Retina (tissue), 1 donor: Measurements from ENCODE around the gene KPNA1.

Experiments
- DNase-seq: peaks from one replicate; pipeline ENCODE4 v3.0.0-alpha.2; 2016

KPNA1 gene

DNA sequence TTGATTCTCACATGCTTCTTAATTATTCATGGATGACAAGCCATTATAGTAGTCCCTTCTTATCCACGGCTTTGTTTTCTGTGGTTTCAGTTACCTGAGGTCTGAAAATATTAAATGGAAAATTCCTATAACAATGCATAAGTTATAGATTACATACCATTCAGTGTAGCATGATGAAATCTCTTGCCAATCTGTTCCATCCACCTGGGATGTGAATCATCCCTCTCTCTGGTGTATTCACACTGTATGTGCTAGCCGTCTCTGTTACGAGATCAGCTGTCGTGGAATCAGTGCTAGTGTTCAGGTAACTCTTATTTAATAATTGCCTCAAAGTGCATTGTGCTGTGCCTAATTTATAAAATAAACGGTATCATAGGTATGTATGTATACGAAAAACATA, 104.1 kb downstream of the KPNA1 start:
- no peak for DNase-seq

DNA sequence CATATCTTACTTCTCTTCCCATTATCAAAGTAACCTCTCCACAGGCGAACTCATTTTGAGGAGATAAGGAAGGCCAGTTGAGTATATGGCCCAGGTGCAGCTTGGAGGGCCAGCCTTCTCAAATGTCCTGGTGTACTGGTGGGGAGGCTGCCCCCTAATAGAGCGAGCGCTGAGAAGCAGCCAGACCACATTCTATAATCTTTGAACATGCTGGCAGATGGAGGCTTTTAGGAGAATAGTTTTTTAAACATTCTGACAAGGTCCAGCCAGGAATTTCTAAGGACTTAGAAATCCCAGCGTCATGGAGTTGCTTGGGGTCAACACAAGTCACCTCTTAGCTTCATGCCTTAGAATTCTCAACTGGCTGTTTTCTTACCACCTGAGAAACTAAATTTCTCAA, 104.6 kb downstream of the KPNA1 start:
- DNase-seq = no peak

DNA sequence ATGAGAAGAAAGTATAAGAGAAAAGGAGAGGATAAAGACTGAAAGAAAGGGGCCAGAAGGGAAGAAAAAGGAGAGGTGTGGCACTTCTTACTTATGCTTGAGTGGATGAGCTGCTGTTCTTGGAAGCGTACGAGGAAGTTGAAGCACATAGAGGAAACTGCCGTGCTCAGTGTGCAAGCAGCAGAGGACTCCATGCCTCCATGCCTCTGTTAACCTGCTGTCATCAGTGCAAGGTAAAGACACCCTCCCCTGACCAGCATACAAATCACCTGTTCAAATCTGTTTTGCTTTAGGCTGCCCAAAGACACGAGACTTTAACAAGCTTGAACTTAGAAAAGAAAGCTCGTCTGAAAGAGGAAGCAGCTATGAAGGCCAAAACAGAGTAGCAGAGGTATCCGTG, 105.3 kb downstream of the KPNA1 start:
- no peak for DNase-seq

DNA sequence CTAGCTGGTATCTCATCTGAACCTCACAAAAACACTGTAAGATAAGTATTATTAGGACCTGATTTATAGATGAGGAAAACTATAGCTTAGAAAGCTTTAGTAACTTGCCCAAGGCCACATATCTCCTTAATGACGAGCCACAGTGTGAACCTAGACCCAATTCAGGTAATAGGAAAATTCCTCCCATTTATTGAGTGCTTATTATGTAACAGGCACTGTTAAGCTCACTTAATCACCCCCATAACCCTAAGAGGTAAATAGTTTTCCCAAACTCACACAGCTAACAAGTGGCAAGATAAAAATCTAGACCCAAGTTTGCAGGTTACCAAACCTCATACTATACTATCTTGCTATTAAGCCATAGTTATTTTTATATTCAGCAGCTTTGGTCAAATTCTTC, 106.8 kb downstream of the KPNA1 start:
- no peak for DNase-seq

DNA sequence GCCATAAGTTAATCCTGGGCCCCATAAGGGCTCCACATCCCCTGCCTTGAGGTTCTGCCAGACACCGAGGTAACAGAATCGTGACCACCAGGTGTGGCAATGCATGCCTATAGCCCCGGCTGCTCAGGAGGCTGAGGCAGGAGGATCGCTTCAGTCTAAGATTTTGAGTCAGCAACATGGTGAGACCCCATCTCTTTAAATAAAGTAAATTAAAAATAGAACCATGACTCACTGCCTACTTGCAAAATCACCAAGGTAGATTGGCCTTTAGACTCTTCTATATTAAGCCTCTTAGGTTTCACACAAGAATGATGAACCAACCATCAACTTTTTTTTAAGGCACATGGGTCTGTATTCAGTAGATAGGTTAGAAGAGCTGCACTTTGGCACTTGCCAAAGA, 108.5 kb downstream of the KPNA1 start:
- DNase-seq = no peak

DNA sequence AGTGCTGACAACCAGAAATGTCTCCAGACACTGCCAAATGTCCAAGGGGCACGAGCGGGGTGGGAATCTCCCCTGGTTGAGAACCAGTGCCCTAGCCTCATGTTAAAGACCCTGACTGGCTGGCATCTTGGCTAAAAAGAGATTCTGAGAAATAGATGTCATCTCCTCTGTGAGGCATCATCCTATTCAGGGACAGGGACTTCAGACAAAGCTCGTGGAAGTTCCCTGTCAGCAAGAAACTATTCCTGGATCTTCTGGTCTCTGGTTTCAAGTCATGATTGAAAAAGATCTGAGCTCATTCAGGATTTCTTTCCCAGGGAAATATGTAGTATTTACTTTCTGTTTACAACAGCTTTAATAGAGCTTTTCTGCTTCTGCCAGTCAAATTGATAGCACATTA, 109.7 kb downstream of the KPNA1 start:
- DNase-seq = no peak

DNA sequence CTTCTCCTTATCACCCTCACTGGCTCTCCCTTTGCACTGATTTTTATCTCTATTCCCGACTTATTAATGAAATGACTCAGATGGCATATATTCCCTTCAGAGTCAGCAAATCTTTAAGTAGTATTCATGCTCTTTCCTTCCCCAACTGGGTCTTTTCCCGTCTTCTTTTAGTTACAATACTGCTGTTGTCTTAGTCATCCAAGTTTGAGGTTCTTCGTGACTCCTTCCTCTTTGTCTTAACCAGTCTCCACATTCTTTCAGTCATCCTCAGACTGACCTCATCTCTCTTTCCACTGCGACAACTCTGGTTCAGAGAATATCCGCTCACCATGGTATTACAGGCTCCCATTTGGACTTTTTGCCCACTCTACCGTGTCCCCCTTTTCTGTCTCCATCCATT, 111.2 kb downstream of the KPNA1 start:
- DNase-seq = no peak

DNA sequence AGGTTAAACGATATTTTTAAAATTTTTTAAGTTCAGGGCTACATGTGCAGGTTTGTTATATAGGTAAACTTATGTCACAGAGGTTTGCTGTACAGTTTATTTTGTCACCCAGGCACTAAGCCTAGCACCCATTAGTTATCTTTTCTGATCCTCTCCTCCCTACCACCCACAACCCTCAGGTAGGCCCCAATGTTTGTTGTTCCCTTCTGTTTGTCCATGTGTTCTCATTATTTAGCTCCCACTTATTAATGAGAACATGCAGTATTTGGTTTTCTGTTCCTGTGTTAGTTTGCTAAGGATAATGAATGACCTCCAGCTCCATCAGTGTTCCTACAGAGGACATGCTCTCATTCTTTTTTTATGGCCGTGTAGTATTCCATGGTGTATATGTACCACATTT, 115.8 kb downstream of the KPNA1 start:
- DNase-seq = no peak

DNA sequence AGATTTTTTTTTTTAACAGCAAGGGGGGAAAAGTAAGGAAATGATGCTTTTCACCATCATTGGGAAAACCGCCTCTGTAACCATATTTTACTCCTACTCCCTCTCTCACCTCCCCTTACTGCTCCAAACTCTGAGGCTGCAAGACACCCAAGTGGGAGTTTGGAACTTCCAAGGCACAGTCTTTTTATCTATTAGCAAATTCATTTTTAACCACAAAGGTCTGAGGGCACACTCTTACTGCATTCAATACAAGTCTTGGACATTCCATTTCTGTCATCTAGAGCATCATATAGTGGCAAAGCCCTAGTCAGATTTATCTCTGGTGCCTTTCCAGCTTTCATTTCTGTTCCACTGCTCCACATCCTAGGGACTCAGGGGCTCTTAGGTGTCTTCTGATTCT, 117.5 kb downstream of the KPNA1 start:
- DNase-seq = no peak

DNA sequence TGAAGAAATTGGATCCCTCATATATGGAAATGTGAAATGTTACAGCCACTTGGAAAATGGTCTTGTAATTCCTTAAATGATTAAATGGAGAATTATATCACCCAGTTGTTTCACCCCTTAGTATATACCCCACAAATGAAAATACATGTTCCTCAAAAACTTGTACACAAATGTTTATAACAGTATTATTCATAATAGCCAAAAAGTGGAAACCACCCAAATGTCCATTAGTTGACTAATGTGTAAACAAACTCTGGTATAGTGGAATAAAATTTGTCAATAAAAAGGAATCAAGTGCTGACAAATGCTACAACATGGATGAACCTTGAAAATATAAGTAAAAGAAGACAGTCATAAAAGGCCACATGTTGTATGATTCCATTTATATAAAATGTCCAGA, 118.2 kb downstream of the KPNA1 start:
- DNase-seq = no peak

DNA sequence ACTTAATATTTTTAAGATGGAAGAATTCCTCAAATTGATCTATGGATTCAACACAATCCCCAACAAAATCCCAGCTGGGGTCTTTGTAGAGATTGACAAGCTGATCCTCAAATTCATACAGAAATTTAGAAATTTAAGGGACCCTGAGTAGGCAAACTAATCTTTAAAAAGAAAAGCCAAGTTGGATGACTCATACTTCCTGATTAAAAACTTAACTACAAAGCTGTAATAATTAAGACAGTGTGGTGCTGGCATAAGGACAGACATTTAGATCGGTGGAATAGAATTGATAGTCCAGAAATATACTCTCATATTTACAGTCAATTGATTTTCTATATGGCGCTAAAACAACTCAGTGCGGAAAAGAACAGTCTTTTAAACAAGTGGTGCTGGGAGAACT, 119.2 kb downstream of the KPNA1 start:
- no peak for DNase-seq

DNA sequence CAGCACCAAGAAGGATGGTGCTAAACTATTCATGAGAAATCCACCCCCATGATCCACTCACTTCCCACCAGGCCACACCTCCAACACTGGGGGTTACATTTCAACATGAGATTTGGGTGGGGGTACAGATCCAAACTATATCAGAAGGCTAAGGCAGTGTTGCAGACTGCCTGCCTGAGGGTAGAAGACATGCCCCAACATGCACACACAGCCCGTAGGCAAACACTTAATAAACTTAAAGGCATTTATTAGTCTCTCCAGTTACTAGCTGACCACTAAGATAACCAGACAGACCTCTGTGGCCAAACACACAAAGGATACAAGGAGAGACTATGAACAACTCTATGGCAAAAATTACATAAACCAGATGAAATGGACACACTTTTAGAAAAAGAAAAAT, 120.6 kb downstream of the KPNA1 start:
- no peak for DNase-seq

DNA sequence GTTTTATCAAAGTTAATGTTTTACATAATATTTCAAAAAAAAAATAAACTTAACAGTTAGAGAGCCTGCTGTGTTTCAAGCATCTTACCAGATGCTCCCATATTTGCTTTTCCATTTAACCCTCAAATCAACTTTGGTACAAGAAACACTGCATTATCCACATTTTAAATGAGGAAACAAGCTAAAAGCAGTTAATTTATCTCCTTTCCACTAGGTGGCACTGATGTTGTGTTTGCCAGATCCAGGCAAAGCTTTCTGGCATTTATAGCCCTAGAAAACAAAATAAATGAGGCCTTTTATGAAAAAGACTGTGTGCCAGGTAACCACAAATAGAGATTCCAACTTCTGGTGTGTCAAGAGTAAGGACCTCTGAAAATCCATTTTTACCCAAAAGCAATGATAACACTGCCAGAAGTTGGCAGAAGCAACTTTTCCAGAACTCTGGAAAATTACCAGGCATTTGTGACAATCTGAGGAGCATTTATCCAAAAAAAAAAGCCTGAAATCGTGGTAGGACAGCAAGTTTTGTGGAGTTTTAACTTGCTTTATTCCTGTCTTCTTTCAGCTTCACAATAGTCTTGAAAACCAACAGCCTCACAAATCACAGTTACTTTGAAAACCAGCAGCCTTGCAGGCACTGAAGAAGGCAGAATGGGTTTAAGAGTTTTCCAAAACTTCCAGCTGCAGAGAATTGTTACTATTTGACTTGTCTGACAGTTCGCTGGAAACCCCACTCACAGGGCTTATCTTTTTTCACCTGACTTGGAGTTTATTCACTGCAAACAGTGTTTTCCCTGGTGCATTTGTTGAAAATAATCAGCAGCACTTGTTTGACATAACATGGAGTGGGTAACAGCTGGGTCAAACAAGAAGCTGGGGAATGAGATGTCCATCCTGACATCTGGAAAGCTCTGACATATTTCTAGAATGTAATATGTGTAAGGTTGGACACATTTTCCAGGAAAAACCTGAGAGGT, 121.6 kb downstream of the KPNA1 start:
- DNase-seq = peak; percentile 8

DNA sequence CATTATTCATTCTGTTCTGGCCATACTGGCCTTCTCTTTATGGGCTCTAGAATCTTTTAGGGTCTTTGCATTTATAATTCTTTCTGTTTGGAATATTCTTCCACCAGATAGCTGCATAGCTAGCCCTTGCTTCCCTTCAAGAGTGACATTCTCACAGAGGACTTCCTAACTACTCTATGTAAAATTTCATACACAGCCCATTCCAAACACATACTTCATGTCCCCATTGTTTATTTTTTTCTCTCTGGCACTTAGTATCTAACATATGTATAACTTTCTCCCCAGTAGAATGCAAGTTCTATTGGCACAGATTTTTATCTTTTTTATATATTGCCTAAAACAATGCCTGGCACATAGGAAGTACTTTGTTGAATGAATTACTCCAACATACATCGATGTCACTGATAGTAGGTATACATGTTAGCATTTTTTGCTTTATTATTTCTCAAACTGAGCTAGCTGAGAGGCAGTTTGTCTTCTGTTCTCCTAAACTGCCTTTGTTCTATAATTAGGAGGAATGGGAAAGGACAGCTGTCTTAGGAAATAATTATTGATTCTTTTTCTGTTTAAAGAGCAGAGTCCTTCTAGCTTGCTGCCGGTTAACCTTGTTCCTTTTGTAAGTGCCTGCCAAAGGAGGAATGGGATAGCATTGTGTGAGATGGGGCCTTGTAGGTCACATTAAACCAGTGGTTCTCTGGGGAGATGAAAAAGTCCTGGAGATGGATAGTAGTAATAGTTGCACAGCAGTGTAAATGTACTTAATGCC, 122.9 kb downstream of the KPNA1 start:
- no peak for DNase-seq

DNA sequence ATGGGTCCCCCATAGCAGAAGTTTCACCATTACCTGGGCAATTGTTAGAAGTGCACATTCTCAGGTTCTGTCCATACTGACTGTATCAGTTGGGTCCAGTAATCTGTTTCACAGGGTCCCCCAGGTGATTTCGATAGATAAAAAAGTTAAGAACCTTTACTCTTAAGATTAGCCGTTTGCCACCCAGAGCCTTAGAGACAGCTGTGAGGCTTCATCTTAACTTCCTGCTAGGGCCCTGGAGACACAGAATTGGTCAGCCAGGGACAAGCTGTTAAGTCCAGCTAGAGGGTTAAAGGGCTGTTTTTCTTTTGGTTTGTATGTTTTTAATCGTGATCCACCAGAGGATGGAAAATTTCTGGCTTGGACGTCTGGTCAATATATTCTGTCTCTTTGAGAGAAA, 124.1 kb downstream of the KPNA1 start:
- no peak for DNase-seq

DNA sequence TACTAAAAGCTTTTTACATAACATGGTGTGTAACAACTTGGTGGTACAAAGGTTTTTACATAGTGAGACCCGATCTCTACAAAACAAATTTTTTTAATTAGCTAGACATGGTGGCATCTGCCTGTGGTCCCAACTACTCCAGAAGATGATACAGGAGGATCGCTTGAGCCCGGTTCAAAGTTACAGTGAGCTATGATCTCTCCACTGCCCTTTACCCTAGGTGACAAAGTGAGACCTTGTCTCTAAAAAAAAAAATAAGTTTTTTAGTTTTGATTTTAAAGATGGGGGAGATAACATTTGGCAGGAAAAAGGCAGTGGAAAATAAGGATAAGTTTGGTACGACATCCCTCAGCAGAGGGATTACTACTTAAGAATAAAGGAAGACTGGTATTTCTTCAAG, 124.8 kb downstream of the KPNA1 start:
- DNase-seq = no peak

DNA sequence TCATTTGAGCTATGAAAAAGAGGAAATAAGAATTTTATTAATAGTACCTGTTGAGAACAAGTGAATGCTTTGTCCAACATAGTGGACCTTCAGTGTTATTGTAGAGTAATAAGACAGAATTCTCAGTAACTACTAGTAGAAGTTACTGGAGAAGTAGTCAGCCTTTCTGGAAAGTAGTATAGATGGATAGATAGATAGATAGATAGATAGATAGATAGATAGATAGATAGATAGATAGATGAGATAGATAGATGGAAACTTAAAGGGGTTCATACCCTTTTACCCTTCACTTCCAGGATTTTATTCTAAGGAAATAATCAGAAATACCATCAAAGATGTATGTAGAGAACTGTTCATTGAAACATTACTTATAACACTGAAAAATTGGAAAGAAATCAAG, 125.5 kb downstream of the KPNA1 start:
- no peak for DNase-seq

DNA sequence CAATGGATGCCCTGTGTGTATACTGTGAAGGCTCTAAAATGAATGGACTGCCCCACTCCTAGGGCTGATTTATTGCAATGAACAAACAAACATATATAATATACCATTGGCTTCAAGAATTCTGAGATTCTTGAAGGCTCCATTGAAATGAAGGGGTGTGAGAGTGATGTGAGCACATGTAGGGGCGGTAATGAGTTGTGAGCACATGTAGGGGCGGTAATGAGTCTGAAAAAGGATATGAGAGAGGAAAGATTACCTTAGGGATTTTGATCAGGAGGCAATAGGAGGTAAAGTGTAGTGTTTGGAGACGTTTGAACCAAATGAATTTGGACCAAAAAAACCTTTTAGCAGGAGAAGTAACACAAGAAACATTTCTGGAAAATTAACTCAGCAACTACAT, 127.0 kb downstream of the KPNA1 start:
- DNase-seq = no peak

DNA sequence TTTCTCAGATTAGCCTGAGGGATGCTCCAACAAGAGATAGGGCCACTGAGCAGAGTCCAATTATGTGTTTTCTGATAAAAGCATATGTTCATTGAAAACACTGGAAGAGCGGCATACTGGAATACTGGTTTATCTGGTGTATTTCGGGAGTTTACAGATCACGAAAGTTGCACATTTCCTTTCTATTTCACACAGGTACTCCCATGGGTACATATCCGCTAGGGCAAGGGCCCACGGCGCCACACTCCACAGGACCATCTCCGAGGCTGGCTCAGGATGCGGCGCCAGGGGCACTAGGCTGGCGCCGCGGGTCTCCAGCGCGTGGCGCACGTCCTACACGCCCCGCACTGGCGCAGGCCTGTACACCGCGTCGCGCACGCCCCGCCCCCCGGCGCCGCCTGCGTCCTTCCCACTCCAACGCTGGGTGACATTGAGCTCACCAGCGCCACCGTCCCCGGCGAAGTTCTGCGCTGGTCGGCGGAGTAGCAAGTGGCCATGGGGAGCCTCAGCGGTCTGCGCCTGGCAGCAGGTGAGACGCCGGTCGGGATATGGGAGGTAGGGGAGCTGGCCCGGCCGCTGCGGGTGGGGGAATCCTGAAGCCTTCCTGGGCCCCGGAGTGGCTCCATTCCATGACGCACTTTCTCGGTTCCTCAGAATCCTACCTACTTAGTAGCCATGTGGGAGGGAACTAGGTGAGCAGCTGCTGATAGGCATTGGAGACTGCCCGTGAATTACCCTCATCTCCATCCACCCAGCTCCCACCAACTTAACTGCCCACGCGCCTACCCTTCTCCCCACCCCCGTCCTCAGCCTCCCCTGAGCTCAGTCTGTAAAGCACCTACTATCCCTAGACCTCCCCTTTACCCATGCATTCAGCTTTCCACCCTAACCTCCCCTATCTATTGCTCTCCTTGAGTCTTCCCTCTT, 130.7 kb downstream of the KPNA1 start, which contains the start of gene FAM162A:
TSS of gene FAM162A (plus strand) at position 412 of the 927 bp plus-strand sequence. CDS start at position 496, 84 bp downstream.
- peak; percentile 97 for DNase-seq

DNA sequence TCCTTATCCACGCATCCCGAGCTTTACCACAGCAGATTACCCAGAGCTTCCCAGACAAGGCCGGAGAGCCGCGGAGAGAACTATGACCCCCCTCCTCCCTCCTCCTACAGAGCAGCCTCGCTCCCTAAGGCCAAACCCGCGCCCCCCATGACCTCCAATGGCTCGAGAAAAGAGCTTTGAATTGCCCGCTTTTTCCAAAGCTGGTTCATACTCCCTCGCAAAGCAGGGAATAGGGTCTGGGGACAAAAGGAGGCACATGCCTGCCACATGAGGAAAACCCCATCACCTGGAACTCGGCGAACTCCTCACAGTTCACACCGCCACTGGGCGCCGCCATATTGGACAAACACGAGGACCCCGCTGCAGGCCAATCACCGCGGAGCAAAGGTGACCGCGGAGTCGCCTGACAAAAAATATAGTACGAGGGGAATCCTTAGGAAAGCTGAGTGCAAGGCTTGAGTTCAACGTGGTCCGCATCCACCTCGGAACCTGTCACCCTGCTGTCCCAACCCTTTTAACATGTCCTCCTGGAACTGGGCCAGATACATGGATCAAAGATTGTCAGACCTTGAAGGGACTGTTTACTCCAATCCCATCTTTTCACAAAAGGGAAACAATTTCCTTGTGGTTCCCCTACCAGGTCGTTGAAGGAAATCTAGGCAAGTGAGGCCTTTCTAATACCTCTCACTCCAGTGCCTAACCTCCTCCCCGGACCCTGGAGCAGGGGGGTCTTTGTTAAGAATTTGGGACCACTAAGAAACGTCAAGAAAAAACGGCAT, 131.7 kb downstream of the KPNA1 start, which contains the start of gene MIX23:
TSS of gene MIX23 (minus strand) at position 344 of the 779 bp plus-strand sequence. CDS start at position 337, 7 bp downstream.
- peak; percentile 95 for DNase-seq

DNA sequence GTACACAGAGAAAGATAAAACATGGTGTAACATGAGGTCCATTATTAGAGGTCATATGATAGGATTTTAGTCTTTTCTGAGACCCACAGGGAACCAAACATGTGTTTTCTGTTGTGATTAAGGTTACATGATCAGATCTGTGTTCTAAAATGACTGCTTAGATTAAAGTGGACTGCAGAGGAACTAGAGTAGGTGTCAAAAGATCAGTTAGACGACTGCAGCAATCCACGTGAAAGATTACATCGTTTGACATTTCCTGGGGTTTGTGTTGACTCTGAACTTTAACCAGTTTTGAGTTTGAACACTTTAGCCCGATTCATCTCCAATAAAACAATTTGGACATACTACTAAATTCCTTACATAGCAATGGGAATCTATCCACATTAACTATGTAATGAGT, 136.8 kb downstream of the KPNA1 start:
- DNase-seq = no peak

DNA sequence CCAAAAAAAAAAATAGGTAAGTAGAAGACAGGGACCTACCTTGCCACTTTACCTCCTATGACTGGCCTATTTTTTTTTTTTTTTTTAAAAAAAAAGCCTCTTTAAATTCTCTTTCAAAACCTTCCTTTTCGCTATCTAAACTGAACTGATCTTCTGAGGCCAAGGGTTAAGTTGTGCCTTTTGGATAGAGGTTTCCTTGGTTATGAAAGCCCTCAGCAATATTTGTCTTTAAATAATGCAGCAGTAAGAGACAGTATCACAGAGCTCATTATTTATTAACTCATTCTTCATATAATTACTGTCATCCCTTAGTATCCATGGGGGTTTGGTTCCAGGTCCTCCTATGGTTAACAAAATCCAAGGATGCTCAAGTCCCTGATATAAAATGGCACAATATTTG, 140.7 kb downstream of the KPNA1 start:
- no peak for DNase-seq
